Left forelimb (tissue), 1 donor: ENCODE data around the gene CELF4.

Experiments
- DNase-seq: peaks from one replicate; pipeline ENCODE4 v3.0.0-alpha.2; 2018; ENCODE audit warnings: low spot score

CELF4 gene

GRCh38 chr18:37524498-37525261, 40.9 kb downstream of the CELF4 start:
- no peak for DNase-seq

- DNase-seq = no peak
These were observed 41.5 kb downstream of the CELF4 start for GRCh38 chr18:37524139-37524497.

GRCh38 chr18:37521510-37522465, 43.8 kb downstream of the CELF4 start:
- no peak for DNase-seq

- no peak for DNase-seq
These were observed 45.1 kb downstream of the CELF4 start for GRCh38 chr18:37520508-37520907.

GRCh38 chr18:37519510-37520135, 46.0 kb downstream of the CELF4 start:
- no peak for DNase-seq

- no peak for DNase-seq
These were observed 49.2 kb downstream of the CELF4 start for GRCh38 chr18:37516361-37516853.

- DNase-seq = no peak
These were observed 50.6 kb downstream of the CELF4 start for GRCh38 chr18:37514953-37515352.

- DNase-seq = no peak
These were observed 53.2 kb downstream of the CELF4 start for GRCh38 chr18:37512400-37512799.

GRCh38 chr18:37511721-37512298, 53.8 kb downstream of the CELF4 start:
- DNase-seq = no peak

GRCh38 chr18:37509600-37509999, 56.0 kb downstream of the CELF4 start:
- DNase-seq = no peak

- DNase-seq = no peak
These were observed 57.4 kb downstream of the CELF4 start for GRCh38 chr18:37508207-37508606.

- DNase-seq = no peak
These were observed 58.4 kb downstream of the CELF4 start for GRCh38 chr18:37507239-37507638.

- DNase-seq = no peak
These were observed 59.6 kb downstream of the CELF4 start for GRCh38 chr18:37506001-37506400.

GRCh38 chr18:37505321-37505720, 60.3 kb downstream of the CELF4 start:
- DNase-seq = no peak

GRCh38 chr18:37502601-37503000, 63.0 kb downstream of the CELF4 start:
- DNase-seq = no peak

- DNase-seq = no peak
These were observed 63.6 kb downstream of the CELF4 start for GRCh38 chr18:37502036-37502435.

- DNase-seq = no peak
These were observed 64.5 kb downstream of the CELF4 start for GRCh38 chr18:37501136-37501535.

GRCh38 chr18:37499913-37500312, 65.7 kb downstream of the CELF4 start:
- DNase-seq = no peak

- DNase-seq = no peak
These were observed 66.6 kb downstream of the CELF4 start for GRCh38 chr18:37499044-37499443.

- no peak for DNase-seq
These were observed 67.6 kb downstream of the CELF4 start for GRCh38 chr18:37497853-37498518.

- no peak for DNase-seq
These were observed 69.0 kb downstream of the CELF4 start for GRCh38 chr18:37496568-37496967.

GRCh38 chr18:37495354-37495753, 70.2 kb downstream of the CELF4 start:
- no peak for DNase-seq
